Vagina (tissue), 2 donors: Measurements from ENCODE around the gene EHBP1. TPM values are rescaled to one million over a fixed set of nuclear protein-coding genes. Genes with fewer than 3 reads are reported as not detected.

Source experiments
- DNase-seq, 2 donors: peaks; one replicate each; pipeline ENCODE4 v3.0.0-alpha.2; 2017; ENCODE audit errors: extremely low spot score in 2 of 2
- H3K27ac ChIP-seq: fragments of 200-600 bp; sonication (generic); one replicate; pipeline ENCODE4 v1.5.1; 2019
- H3K27me3 ChIP-seq: fragments of 200-600 bp; sonication (generic); one replicate; pipeline ENCODE4 v1.5.1; 2019
- H3K36me3 ChIP-seq, 2 donors: fragments of 200-600 bp; sonication (generic); one replicate each; pipeline ENCODE4 v1.5.1; 2017 to 2019
- H3K4me1 ChIP-seq: fragments of 200-600 bp; sonication (generic); one replicate; pipeline ENCODE4 v1.5.1; 2019
- H3K4me3 ChIP-seq, 2 donors: fragments of 200-600 bp; sonication (generic); 1 replicate in 1 of 2; 2 replicates in 1 of 2; pipeline ENCODE4 v1.5.1; 2016 to 2019
- H3K9me3 ChIP-seq: fragments of 200-600 bp; sonication (generic); one replicate; pipeline ENCODE4 v1.5.1; 2019
- CTCF ChIP-seq, 3 experiments: fragments of 450-650 bp in 2 of 3; fragments of 200-600 bp in 1 of 3; sonication (generic) in 1 of 3; IDR thresholded peaks; one replicate each; pipeline ENCODE4 v1.5.1; 2017 to 2019; ENCODE audit warnings: antibody characterized with exemption in 3 of 3, mild to moderate bottlenecking in 2 of 3, moderate library complexity in 2 of 3
- POLR2A ChIP-seq, 2 donors: fragments of 450-650 bp; IDR thresholded peaks; one replicate each; pipeline ENCODE4 v1.6.1; 2017; ENCODE audit warnings: antibody characterized with exemption in 2 of 2, mild to moderate bottlenecking in 2 of 2, moderate library complexity in 2 of 2
- POLR2AphosphoS5 ChIP-seq, 2 donors: sonication (generic); formaldehyde crosslinking; IDR thresholded peaks; one replicate each; pipeline ENCODE4 v1.9.0; 2017; ENCODE audit warnings: antibody characterized with exemption in 2 of 2, mild to moderate bottlenecking in 2 of 2, low read depth in 1 of 2; ENCODE audit not compliant: insufficient read depth in 1 of 2
- intact Hi-C: fragments of 100-400 bp; cut with DNase I; formaldehyde crosslinking; loops from one replicate; pipeline ENCODE4 v1.15.1; 2023
- total RNA-seq: library from RNA; depleted of rRNA; stranded (reverse); fragments of >200 nt; gene quantifications from one replicate; pipeline ENCODE4 v1.2.3, GENCODE V29; 2016

EHBP1 gene
- total RNA-seq, 1 donor from 2014 or later, result 97.7 TPM

- no peaks in the 10 kb centered on the region for H3K9me3 ChIP-seq
- intact Hi-C loops, result no loop called here
- no peaks in the 10 kb centered on the region for H3K4me1 ChIP-seq
- H3K27me3 ChIP-seq, result no peaks in the 10 kb centered on the region
- no peak overlapping the region for H3K27ac ChIP-seq
- no peak for TF ChIP-seq CTCF (IDR thresholded peaks at IDR 0.05)
- TF ChIP-seq POLR2AphosphoS5 (IDR thresholded peaks at IDR 0.05; ENCODE audit: insufficient read depth in 1 of 2, low read depth in 1 of 2), result no peak
- no peak overlapping the region for H3K4me3 ChIP-seq
- no peaks in the 10 kb centered on the region for H3K36me3 ChIP-seq
- no peak for DNase-seq
These were observed 20.3 kb upstream of the EHBP1 start for GRCh38 chr2:62685256-62685655.

- Histone ChIP-seq H3K36me3 (no peaks in the 10 kb centered on the region), H3K27me3 (no peaks in the 10 kb centered on the region), H3K27ac (no peak overlapping the region), H3K9me3 (no peaks in the 10 kb centered on the region), H3K4me1 (no peaks in the 10 kb centered on the region), H3K4me3 (no peak overlapping the region)
- intact Hi-C loops, result no loop called here
- DNase-seq, result no peak
- TF ChIP-seq CTCF (IDR thresholded peaks at IDR 0.05) (no peak), POLR2A (IDR thresholded peaks at IDR 0.05) (no peak), POLR2AphosphoS5 (IDR thresholded peaks at IDR 0.05; ENCODE audit: insufficient read depth in 1 of 2, low read depth in 1 of 2) (no peak)
These were observed 19.4 kb upstream of the EHBP1 start for GRCh38 chr2:62686012-62686685.

- DNase-seq, result no peak
- intact Hi-C loops, result no loop called here
- H3K27ac ChIP-seq, result no peak overlapping the region
- H3K36me3 ChIP-seq, result no peaks in the 10 kb centered on the region
- H3K27me3 ChIP-seq, result no peaks in the 10 kb centered on the region
- H3K4me3 ChIP-seq, result no peak overlapping the region
- no peaks in the 10 kb centered on the region for H3K9me3 ChIP-seq
- no peaks in the 10 kb centered on the region for H3K4me1 ChIP-seq
- TF ChIP-seq POLR2AphosphoS5 (IDR thresholded peaks at IDR 0.05; ENCODE audit: insufficient read depth in 1 of 2, low read depth in 1 of 2) (no peak), POLR2A (IDR thresholded peaks at IDR 0.05) (no peak), CTCF (IDR thresholded peaks at IDR 0.05) (no peak)
These were observed 17.9 kb upstream of the EHBP1 start for GRCh38 chr2:62687636-62688035.

GRCh38 chr2:62688771-62689170 lies 16.7 kb upstream of the EHBP1 start:
- no peak overlapping the region for H3K4me3 ChIP-seq
- no peak overlapping the region for H3K27ac ChIP-seq
- TF ChIP-seq POLR2A (IDR thresholded peaks at IDR 0.05) (no peak), POLR2AphosphoS5 (IDR thresholded peaks at IDR 0.05; ENCODE audit: insufficient read depth in 1 of 2, low read depth in 1 of 2) (no peak), CTCF (IDR thresholded peaks at IDR 0.05) (no peak)
- H3K9me3 ChIP-seq, result no peaks in the 10 kb centered on the region
- no peaks in the 10 kb centered on the region for H3K36me3 ChIP-seq
- DNase-seq, result no peak
- no peaks in the 10 kb centered on the region for H3K27me3 ChIP-seq
- intact Hi-C loops, result no loop called here
- no peaks in the 10 kb centered on the region for H3K4me1 ChIP-seq

- H3K27me3 ChIP-seq, result no peaks in the 10 kb centered on the region
- H3K27ac ChIP-seq, result no peak overlapping the region
- H3K4me1 ChIP-seq, result no peaks in the 10 kb centered on the region
- intact Hi-C loops, result loop anchor here (2.0 kb wide), 1 partner anchor 56 kb away; no protein-coding TSS in a partner anchor
- no peak overlapping the region for H3K4me3 ChIP-seq
- no peaks in the 10 kb centered on the region for H3K36me3 ChIP-seq
- TF ChIP-seq CTCF (IDR thresholded peaks at IDR 0.05) (no peak), POLR2AphosphoS5 (IDR thresholded peaks at IDR 0.05; ENCODE audit: insufficient read depth in 1 of 2, low read depth in 1 of 2) (no peak), POLR2A (IDR thresholded peaks at IDR 0.05) (no peak)
- DNase-seq, result no peak
- H3K9me3 ChIP-seq, result no peaks in the 10 kb centered on the region
These were observed 14.3 kb upstream of the EHBP1 start for GRCh38 chr2:62691186-62691585.
